Esophagus squamous epithelium (tissue), 4 donors: ENCODE results near the gene PLEKHG2.

Source experiments
- POLR2A ChIP-seq, 4 donors: fragments of 450-650 bp; IDR thresholded peaks; one replicate each; pipeline ENCODE4 v1.6.1; 2017; ENCODE audit warnings: antibody characterized with exemption in 4 of 4, mild to moderate bottlenecking in 4 of 4, moderate library complexity in 3 of 4
- TF ChIP-seq, protein P1 (sequence below), 6 experiments: fragments of 450-650 bp in 4 of 6; fragments of 200-600 bp in 2 of 6; sonication (generic) in 2 of 6; IDR thresholded peaks; one replicate each; pipeline ENCODE4 v1.5.1; 2016 to 2019; ENCODE audit warnings: antibody characterized with exemption in 6 of 6, mild to moderate bottlenecking in 4 of 6, moderate library complexity in 4 of 6

GRCh38 chr19:39370735-39371134 is 41.7 kb upstream of the PLEKHG2 start:
- TF ChIP-seq, protein P1, sequence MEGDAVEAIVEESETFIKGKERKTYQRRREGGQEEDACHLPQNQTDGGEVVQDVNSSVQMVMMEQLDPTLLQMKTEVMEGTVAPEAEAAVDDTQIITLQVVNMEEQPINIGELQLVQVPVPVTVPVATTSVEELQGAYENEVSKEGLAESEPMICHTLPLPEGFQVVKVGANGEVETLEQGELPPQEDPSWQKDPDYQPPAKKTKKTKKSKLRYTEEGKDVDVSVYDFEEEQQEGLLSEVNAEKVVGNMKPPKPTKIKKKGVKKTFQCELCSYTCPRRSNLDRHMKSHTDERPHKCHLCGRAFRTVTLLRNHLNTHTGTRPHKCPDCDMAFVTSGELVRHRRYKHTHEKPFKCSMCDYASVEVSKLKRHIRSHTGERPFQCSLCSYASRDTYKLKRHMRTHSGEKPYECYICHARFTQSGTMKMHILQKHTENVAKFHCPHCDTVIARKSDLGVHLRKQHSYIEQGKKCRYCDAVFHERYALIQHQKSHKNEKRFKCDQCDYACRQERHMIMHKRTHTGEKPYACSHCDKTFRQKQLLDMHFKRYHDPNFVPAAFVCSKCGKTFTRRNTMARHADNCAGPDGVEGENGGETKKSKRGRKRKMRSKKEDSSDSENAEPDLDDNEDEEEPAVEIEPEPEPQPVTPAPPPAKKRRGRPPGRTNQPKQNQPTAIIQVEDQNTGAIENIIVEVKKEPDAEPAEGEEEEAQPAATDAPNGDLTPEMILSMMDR (IDR thresholded peaks at IDR 0.05), result no peak
- TF ChIP-seq POLR2A (IDR thresholded peaks at IDR 0.05), result no peak
